ENCODE measurements around the gene FCMR.

FCMR gene

DNA sequence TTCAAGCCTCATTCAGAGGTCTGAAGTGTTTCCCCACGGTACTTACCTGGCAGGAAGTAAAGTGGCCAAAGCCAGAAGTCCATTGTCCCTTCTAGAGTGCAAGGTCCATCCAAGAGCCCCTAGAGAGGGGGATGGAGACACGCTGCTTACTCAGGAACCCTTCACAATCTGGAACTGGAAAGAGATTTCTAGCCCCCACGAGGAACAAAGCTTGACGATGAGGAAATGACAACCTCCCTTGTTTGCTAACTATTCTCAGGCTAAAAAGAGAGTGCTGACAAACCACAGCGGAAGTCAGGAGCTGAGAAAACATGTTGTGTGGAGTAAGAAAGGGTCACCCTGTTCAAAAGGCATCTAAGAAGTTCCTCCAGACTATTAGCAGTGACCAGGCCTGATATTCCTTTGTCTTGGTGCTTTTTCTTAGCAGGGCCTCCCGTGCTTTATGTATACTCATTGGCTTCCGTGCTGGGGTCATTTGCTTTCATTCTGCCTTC lies at the start of gene FCMR:
TSS of gene FCMR (minus strand) at position 170 of the 494 bp plus-strand sequence. CDS start at position 83, 87 bp downstream.
- no peak for DNase-seq (ENCODE audit: low read depth)

DNA sequence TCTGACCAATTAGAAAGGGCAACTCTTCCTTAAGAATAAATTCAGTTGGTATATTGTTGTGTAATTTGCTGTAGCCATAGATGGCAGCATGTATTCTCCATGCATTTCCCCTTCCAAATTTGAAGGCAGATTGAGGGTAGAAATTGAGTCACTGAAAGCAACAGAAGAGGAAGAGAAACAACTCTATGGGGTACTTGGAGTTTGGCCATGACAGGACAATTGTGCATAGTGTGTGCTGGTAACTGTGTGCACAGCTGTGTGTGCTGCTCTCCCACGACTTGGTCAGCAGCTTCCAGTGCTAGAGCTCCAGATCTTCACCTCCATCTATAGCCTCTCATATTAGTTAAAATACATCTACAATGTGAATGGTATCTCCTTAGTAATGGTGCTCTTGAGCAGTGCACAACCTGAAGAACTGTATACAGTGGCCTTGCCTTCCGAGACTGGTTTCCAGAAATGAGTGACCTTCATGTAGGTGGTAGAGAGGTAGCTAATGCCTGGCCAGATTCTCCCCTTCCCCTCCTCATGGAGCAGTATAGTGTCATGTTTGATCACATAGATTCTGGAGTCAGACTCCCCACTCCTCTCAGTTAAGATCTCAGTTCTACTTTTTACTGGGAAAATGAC lies 49.4 kb upstream of the FCMR start:
- DNase-seq (ENCODE audit: low read depth), result no peak

DNA sequence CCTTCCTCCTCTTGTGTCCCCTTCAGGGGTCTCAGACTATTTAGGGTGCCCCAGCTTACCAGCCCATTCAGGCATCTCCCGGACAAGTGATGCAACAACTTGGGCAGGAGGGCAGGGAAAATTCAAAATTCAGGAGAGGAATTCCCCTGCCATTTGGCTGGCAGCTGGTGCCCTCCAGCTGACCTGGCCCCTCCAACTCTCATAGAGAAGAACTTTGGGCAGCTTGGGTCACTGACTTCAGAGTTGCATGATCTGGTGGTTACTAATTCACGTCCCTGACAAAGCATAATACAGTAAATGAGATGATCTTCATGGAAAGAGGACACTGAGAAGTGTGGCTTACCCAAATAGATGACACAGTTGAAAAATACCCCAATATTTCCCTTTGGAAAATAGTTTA lies 48.7 kb upstream of the FCMR start, which contains the start of gene FCAMR:
TSS of gene FCAMR (minus strand) at position 15 of the 400 bp plus-strand sequence. CDS start 335 bp downstream, outside the sequence.
- DNase-seq (ENCODE audit: low read depth), result no peak

DNA sequence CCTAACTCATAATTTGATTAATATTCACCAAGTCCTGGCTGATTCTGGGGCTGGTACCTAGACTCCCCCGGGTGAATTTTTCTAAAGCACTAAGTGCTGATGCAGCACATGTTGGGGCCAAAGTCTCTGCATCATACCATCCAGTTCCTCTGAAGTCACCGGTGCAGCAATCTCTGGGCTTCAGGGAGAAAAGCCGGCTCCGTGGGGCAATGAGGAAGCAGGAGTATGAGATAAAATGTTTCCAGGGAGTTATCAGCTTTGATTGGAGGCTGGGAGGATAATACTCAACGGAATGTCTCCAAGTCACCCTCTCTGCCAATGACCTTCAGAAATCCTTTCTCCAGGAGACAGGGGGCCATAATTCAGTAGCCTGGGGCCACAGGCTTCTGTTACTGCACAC lies 47.3 kb upstream of the FCMR start:
- no peak for DNase-seq (ENCODE audit: low read depth)

- no peak for DNase-seq (ENCODE audit: low read depth)
Measured at GRCh38 chr1:206967096-206967849, 45.5 kb upstream of the FCMR start.

DNA sequence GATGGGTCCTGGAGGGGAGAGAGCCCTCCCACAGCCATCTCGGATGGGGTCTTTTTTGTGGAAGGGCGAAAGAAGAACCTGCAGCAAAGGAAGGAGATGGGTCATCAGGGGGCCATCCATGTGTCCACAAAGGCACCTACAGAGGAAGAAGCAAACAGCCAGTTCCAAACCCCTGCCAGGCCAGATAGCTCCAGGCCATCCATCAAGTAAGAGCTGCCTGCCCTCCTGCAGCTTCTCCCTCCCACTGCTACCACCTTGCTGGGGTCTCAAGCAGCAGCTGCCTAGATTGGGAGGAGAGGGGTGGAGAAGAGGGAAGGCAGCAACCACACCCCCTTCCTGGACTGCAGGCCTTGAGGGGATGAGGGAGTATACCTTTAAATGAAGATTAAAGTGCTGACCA lies 44.0 kb upstream of the FCMR start:
- no peak for DNase-seq (ENCODE audit: low read depth)

DNA sequence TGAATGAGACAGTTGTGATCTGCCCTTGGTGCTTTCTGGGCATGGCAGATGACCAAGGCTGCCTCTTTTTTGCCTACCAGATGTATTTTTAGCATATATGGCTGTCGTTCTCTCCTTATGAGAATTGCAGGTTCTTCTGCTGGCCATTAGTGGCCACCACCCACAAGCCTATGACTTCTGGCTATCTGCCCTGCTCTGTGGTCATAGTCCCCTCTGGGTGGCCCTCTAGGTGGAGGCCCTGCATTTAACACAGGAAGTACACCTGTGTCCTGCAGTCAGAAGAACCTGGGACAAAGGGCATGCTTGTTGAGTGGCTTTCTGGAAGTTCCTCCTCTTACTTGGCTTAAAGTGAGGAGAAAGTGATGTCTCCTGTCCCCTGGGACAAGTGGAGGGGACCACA lies 42.0 kb upstream of the FCMR start:
- DNase-seq (ENCODE audit: low read depth), result no peak

DNA sequence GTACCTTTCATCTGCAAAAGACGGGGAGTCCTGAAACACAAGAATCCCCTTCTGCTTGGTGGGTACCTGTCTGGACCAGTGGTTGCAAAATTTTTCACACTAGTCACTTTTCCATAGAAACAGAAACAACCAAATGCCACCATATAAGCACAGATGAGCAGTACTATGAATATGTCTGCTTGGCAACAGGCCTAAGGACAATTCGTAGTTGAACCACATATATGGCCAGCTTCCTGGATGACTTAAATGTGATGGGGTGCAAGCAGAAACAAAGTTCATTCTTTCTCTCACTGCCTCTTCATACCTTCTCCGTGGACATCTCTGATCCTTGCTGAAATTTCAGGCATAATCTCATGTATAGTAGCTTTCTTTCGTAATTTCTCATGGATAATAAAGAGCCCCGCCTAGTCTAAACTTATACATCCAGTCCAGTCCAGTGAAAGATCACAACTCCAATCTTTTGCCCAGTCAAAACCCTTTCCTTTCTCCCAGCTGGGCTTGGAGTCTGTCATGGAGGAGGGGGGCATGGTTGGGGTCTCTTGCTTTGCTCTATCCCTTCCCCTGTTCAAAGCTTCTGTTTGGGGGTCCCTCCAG lies 41.5 kb upstream of the FCMR start:
- no peak for DNase-seq (ENCODE audit: low read depth)

DNA sequence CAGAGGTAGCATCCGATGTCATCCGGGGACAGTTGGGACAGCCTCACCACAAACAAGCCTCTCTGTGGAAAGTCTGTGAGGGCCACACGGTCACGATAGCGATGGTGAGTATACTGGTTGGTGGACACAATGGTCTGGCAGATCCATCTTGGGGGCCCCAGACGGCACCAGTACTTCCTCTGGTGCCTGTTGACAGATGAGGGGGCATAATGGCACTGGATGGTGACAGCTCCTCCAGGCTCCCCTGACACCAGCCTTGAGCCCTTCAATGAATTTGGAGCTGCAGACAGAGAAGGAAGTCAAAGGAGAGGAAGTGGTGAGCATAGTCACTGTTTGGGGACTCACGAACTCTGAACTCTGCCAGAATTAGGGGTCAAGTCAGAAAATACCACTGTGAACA lies 40.5 kb upstream of the FCMR start:
- DNase-seq (ENCODE audit: low read depth), result no peak

DNA sequence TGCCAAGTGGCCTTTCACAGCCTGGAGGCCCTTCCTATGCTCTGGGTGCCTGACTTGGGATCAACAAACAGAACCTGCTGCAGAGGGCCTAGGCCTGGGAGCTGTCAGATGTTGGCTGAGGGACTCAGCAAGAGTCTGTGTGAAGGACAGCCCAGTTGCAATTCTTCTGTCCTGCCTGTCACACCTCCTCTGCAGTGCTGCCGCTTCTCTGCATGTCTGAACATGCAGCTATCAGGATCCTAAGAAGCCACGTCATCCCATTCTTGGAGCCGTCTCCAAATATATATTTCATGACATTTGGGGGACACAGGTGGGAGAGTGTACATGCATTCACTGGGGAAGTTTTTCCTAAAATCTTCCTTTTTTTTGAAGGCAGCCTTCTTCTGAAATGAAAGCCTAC lies 39.9 kb upstream of the FCMR start:
- DNase-seq (ENCODE audit: low read depth), result no peak

GRCh38 chr1:206960676-206961386 lies 39.1 kb upstream of the FCMR start:
- no peak for DNase-seq (ENCODE audit: low read depth)

- DNase-seq (ENCODE audit: low read depth), result no peak
Measured at GRCh38 chr1:206958144-206958543, 36.4 kb upstream of the FCMR start.

DNA sequence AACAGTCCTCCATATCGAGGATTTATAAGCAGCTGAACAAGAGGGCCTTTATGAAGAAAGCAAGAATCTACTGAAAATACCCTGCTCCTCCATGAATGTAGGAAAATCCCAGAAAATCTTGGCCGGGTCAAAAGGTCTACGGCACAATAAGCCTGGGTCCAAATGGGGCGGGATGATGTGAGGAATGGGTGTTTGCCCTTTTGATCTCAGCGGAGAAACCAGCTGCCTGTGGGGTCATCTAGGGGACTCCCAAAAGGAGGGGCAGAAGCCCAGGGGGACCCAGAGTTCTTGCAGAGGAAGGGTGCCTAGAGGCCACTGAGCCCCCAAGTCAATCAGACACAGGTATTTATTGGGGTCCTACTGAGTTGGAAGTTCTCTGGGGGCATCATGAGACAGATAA lies 35.9 kb upstream of the FCMR start:
- no peak for DNase-seq (ENCODE audit: low read depth)

DNA sequence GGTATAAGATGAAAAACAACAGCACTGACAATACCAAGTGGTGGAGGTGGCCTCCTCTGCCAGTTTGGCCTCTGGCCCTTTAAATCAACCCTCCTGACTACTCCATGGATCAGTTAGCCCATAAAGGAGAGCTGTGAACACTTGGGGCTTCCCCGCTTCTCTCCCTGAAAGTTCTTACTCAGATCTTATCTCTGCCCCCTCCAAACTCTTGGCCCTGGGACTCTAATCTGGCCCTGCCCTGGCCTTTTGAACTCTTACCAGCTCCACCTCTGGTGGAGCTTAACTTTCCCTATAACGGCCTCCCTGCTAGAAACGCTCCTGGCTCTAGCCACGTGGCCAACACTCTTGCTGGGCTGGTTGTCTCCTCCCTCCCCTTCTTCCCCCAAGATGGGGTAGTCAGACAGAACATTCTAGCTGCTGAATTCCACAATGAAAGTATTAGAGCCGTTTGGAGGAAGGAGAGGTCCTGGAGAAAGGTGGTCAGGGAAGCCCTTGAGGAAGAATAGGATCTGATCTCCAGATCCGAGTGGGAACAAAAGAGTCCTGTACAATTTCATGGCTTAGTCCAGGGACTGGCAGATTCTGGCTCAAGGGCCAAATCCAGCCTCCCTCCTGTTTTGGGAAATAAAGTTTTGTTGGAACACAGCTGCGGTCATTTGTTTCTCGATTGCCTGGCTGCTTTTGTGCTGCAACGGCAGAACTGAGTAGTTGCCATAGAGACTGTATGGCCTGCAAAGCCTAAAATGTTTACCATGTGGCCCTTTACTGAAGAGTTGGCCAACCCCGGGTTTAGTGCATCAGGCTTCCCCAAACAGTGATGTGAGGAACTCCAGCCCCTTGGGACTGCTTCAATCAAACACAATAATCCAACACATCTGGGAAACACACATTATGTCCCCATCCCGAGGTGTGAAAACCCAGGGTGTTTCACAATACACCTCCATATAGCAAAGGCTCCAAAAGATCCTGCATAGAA lies 34.0 kb upstream of the FCMR start:
- DNase-seq (ENCODE audit: low read depth), result no peak

DNA sequence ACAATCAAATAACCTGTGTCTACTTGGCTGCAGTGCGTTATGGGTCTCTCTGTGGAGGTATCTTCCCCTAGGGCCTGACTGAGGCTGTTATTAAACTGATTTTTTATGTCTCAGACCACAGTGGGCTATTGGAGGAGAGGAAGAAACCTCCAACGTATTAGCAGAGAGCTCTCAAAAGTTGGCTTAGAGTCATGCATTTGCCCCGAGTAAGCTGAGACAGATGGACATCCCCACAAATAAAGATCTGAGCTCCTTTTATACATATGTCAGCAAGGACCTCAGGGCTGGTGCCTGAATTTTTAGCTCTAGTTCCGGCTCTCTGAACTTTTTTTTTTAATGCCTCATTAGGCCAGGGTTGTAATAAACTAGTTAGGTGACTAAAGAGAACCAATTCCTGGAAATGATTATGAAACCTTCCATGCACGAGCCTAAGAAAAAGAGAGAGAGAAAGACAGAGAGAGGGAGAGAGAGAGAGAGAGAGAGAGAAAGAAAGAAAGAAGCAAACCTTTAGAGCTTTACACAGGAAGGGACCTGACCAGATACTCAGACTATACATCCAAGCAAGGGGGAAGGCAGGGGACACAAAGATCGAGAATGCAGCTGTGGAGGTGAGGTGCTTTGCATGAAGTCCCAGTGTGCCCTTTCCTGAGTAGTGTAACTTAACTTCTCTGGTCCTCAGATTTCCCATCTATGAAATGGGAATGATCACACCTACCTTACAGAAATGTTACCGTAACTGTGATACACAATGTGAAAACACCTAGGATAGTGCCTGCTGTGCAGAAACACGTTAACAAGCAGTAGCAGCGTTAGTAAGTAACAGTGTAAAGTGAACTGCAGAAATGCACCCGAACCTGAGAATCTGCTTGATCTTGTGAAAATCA lies 33.0 kb upstream of the FCMR start:
- no peak for DNase-seq (ENCODE audit: low read depth)

- no peak for DNase-seq (ENCODE audit: low read depth)
Measured at GRCh38 chr1:206953626-206954025, 31.9 kb upstream of the FCMR start.

- no peak for DNase-seq (ENCODE audit: low read depth)
Measured at GRCh38 chr1:206953126-206953525, 31.4 kb upstream of the FCMR start.

- DNase-seq (ENCODE audit: low read depth), result no peak
Measured at GRCh38 chr1:206952171-206952570, 30.4 kb upstream of the FCMR start.

- DNase-seq (ENCODE audit: low read depth), result no peak
Measured at GRCh38 chr1:206951318-206952100, 29.8 kb upstream of the FCMR start.

Data from CMK (cell line).